ENCODE measurements around the gene MAN2B2.

The MAN2B2 gene

GRCh38 chr4:6595897-6596537 lies 21.0 kb downstream of the MAN2B2 start:
- DNase-seq, result no peak

- DNase-seq, result no peak
Observed at GRCh38 chr4:6596948-6597347, 22.0 kb downstream of the MAN2B2 start.

DNA sequence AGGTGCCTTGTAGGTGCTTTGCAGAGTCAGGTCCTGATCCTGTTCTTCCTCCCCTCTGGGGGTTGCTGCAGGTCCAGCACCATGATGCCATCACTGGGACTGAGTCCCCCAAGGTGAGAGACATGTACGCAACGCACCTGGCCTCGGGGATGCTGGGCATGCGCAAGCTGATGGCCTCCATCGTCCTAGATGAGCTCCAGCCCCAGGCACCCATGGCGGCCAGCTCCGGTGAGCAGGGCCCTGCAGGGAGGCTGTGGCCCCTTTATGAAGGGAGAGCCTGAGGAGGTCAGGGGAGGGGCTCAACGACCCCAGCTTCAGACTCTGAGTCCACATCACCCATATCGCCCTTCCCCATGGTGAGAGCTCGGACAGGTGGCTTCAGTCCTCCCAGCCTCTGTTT lies 23.1 kb downstream of the MAN2B2 start:
- no peak for DNase-seq

GRCh38 chr4:6598641-6599040 lies 23.7 kb downstream of the MAN2B2 start:
- DNase-seq, result no peak

DNA sequence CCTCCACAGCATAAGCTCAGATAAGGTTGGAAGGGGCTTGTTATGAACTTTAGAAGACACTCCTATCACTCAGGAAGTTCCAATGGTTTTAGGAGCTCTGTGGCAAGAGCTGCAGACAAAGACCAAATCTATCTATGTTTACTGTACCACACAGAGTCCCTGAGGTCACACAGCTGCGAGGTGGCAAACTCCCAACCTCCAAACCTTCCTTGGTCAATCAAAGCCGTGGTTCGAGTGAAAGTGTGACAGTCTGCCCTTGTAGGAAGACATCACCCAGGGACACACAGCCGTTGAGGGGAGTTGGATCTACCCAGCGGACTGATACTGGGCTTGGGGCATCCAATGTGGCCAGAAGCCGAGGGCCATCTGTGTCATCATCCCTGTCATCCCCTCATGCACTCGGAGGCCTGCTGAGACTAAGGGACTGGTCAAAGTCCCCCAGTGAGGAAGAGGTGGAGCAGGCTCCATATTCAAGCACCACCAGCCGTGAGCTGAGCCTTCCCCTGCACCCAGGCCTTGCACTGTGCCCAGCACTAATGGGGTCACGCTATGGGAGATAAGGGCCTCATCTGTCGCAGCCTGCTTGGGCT lies 26.8 kb downstream of the MAN2B2 start:
- DNase-seq, result no peak

DNA sequence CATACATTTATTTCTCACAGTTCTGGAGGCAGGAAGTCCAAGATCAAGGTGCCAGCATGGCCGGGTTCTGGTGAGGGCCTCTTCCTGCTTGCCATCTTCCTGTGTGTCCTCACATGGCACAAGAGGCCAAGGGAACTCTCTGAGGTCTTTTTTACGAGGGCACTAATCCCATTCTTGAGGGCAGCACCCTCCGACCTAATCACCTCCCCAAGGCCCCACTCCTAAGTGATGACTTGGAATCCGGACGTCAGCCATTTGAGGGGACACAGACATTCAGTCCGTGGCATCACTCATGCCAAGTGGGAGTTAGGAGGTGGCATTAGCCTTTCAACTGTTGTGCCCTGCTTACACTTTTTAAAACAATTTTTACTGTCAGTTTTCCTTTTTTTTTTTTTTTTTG lies 27.3 kb downstream of the MAN2B2 start:
- no peak for DNase-seq

DNA sequence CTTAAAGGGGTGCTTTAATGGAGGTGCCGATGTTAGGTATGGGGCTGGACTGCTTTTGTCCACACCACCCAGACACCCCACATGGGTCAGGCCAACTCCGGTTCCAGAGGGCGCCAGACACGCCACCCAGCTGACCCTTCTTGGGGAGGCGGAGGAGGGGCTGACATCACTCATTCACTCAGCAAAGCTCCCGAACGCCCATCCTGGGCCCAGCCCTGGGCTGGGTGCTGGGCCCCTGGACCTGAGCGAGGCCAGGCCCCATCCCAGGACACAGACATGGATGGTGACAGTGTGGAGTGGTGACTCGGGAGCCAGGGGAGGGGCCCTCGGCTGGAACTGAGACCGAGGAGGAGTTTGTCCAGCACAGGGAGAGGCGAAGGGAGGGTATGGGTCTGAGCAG lies 28.1 kb downstream of the MAN2B2 start:
- DNase-seq, result no peak

DNA sequence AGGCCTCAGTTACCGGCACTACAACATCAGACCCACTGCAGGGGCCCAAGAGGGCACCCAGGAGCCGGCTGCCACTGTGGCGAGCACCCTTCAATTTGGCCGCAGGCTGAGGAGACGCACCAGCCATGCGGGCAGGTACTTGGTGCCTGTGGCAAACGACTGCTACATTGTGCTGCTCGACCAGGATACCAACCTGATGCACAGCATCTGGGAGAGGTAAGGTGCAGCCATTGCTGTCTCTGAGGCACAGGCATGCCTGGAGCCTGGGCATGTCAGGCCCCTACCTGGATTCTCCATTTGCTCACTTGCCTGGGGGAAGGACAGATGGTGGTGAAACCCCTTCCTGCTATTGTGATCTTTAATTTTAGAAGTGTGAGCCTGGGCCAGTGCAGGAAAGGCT lies 30.1 kb downstream of the MAN2B2 start:
- DNase-seq, result no peak

- no peak for DNase-seq
Observed at GRCh38 chr4:6605605-6606004, 30.6 kb downstream of the MAN2B2 start.

DNA sequence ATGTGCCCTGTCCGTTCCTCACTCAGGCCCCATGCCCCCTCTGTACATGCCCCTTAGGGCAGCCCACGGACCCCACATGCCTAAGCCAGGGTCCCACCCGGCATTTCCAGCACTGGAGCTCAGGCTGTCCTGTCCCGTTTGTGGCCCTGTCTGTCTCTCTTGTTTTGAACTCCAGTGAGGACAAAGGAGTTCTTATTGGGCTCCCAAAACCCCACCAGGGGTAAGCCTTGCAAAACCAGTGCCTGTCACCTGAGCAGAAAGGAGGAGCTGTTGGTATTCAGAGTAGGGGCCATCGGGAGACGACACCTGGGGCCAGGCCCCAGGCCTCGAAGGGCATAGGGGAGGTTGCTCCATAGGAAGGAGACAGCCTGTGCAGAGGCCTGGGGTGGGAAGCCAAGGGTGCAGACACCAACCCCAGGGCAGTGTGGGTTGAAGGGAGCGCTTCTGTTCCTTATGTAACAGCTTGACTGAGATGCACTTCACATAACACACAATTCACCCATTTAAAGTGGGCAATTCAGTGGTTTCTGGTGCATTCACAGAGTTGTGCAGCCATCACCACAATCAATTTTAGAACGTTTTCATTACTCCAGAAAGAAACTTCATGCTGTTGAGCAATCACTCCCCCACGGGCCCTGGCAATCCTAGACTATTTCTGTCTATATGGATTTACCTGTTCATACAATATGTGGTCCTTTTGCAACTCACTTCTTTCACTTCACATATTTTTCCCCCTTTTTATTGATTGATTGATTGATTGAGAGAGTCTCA lies 31.7 kb downstream of the MAN2B2 start:
- DNase-seq, result no peak

DNA sequence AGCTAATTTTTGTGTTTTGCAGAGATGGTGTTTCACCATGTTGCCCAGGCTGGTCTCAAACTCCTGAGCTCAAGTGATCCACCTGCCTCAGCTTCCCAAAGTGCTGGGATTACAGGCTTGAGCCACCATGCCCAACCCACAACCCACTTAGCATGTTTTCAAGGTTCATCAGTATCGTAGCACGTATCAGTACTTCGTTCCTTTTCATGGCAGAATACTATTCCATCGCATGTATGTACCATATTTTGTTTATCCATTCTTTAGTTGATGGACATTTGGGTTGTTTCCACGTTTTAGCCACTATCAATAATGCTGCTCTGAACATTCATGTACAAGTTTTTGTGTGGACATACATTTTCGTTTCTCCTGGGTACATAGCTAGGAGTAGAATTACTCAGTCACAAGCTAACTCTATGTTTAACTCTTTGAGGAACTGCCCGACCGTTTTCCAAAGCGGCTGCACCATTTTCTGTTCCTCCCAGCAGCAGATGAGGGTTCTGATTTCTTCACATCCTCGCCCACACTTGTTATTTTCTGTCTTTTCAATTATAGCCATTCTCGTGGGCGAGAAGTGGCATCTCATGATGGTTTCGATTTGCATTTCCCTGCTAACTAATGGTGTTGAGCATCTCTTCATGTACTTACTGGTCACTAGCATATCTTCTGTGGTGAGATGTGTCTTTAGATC lies 32.5 kb downstream of the MAN2B2 start:
- DNase-seq, result no peak

GRCh38 chr4:6608758-6609414 lies 33.9 kb downstream of the MAN2B2 start:
- peak; percentile 22 for DNase-seq

DNA sequence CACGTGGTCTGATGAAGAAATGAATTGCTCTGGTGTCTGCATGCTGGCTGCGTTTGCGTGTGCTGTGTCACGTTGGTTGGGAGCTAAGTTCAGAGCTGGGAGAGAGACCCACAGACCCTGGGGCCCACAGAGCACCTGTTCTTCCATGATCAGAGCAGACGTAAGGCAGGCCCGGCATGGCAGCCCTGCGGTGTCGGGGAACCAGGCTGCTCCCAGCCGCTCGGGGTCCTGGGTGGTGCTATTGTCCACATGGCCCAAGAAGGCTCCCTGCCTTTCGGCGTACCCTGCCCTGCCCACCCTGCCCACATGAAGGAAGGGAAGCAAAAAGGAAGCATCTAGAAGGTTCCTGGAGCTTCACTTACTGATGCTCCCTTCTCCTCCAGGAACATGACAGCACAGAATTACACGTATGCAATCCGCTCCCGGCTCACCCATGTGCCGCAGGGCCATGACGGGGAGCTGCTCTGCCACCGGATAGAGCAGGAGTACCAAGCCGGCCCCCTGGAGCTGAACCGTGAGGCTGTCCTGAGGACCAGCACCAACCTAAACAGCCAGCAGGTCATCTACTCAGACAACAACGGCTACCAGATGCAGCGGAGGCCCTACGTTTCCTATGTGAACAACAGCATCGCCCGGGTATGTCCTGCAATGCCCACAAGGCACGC lies 34.6 kb downstream of the MAN2B2 start:
- DNase-seq, result no peak

DNA sequence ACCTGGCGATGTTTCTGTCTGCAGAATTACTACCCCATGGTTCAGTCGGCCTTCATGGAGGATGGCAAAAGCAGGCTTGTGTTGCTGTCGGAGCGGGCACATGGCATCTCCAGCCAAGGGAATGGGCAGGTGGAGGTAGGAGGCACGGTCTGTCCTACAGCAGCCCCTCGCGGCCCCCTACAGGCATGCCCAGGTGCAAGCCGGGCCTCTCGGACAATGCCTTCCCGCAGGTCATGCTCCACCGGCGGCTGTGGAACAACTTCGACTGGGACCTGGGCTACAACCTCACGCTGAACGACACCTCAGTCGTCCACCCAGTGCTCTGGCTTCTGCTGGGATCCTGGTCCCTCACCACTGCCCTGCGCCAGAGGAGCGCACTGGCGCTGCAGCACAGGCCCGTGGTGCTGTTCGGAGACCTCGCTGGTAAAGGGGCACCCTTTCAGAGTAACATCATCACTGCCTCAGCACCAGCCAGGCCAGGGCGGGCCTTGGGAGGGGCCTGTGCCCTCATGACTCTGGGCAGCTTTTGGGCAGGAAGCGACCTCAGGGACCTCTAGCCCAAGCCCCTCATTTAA lies 36.0 kb downstream of the MAN2B2 start:
- no peak for DNase-seq

DNA sequence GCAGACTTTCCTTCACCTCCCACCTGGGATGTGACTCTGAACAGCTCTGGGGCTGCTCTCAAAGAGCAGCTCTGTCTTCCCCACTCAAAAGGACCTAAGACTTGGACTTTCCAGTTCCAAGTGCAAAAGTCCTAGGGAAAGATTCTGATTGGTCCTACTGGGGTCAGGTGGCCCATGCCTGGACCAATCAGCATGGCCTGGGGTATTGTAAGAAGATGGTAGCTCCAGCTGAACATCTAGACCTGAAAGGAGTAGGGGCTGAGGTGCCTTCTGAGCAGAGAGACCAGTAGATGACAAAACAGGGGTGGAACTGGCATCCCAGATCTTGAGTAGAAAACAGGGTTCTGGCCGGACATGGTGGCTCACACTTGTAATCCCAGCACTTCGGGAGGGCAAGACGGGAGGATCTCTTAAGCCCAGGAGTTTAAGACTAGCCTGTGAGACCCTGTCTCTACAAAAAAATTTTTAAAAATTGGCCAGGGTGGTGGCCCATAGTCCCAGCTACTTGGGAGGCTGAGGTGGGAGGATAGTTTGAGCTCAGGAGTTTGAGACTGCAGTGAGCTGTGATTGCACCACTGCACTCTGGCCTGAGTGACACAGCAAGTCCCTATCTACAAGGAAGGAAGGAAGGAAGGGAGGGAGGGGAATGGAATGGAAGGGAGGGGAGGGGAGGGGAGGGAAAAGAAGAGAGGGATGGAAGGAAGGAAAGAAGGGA lies 38.1 kb downstream of the MAN2B2 start:
- no peak for DNase-seq

- no peak for DNase-seq
Observed at GRCh38 chr4:6613676-6614651, 39.0 kb downstream of the MAN2B2 start.

GRCh38 chr4:6614701-6615230 lies 39.8 kb downstream of the MAN2B2 start:
- no peak for DNase-seq

DNA sequence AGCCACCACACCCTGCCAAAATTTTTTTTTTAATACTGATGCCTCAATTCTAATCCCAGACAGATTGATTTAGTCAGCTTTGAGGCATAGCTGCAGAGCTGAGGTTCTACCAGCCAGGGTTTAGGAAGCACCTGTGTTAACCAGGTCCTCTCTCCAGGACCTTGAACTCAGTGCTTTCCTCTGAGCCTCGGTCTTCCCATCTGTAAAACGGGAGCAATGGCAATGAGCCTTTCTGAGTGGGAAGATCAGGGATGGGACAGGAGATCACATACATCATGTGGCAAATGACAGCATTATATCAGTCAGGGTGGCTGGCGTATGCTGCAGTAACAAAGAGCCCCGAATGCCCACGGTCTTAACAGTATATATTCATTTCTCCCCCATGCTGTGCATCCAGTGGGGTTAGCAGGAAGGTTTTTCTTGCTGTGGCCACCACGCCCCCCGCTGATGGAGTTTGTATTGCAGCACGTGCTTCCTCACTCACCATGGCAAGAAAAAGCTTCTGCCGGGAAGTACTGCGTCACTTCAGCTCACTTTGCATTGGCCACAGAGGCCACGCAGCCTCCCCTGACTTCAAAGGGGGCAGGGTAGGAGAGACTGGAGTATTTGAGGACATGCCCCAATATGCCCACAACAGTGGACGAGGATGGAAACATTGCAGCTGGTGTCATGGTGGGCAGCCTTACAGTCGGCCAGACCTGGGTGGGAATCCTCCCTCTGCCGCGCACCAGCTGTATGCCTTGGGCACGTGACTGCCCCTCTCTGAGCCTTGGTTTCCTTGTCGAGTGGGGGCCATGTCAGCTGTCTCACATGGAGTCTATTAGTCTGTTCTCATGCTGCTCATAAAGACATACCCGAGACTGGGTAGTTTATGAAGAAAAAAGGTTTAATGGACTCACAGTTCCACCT lies 41.4 kb downstream of the MAN2B2 start:
- DNase-seq, result no peak

DNA sequence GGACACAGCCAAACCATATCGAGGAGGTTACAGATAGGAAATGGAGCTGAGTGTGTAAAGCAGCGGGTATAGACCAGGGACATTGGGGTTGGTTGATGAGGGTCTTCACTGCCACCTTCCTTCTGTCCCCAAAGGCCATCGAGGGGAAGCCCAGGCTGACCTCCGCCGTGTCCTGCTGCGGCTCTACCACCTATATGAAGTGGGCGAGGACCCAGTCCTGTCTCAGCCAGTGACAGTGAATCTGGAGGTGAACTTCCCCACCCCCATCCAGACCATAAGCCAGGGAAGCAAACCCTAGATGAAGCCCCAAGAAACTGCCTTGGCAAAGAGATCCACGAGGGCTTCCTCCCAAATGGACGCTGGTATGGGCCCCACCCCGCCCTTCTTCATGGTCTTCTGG lies 42.3 kb downstream of the MAN2B2 start:
- DNase-seq, result no peak
